Muscle of leg (tissue), 11 donors: ENCODE data around the gene RNF123. TPM values are rescaled to one million over a fixed set of nuclear protein-coding genes. Genes with fewer than 3 reads are reported as not detected.
"Not testable (repeated sequence)": the region's sequence is repeated elsewhere in the genome, so short reads cannot be mapped to it uniquely, and the experiment has no call there.

Experiments
- DNase-seq: peaks from one replicate; pipeline ENCODE4 v3.0.0; 2013
- H3K27ac ChIP-seq: one replicate; pipeline ENCODE4 v1.5.1; 2013; ENCODE audit warnings: mild to moderate bottlenecking, low read length, control low read depth
- H3K27me3 ChIP-seq: one replicate; pipeline ENCODE4 v1.6.1; 2013; ENCODE audit warnings: low read length; ENCODE audit not compliant: control insufficient read depth, insufficient read depth
- H3K36me3 ChIP-seq: one replicate; pipeline ENCODE4 v1.6.1; 2013; ENCODE audit warnings: low read length; ENCODE audit not compliant: control insufficient read depth, insufficient read depth
- H3K4me1 ChIP-seq: one replicate; pipeline ENCODE4 v1.6.1; 2013; ENCODE audit warnings: low read length; ENCODE audit not compliant: control insufficient read depth, insufficient read depth
- H3K4me3 ChIP-seq: one replicate; pipeline ENCODE4 v1.5.1; 2013; ENCODE audit warnings: low read length, control low read depth
- H3K9me3 ChIP-seq: replicated peaks from 2 replicates; pipeline ENCODE4 v1.6.1; 2013; ENCODE audit warnings: low read depth, low read length; ENCODE audit not compliant: control insufficient read depth
- WGBS: methylation state at CpG from one replicate; pipeline ENCODE4 v1.1.5; 2013; ENCODE audit warnings: missing lambda C conversion rate; ENCODE audit not compliant: insufficient coverage; 5-methylcytosine and 5-hydroxymethylcytosine counted together
- polyA plus RNA-seq, 8 donors: library from polyadenylated mRNA; unstranded; fragments of 120-200 nt; gene quantifications; one replicate each; pipeline versions ENCODE4 v1.2.1 to v1.2.3, GENCODE V29; 2013; ENCODE audit warnings: inconsistent platforms in 1 of 8, low replicate concordance in 1 of 8; ENCODE audit not compliant: insufficient read length in 8 of 8, insufficient read depth in 1 of 8
- total RNA-seq: library from RNA; stranded (reverse); fragments of 120-200 nt; gene quantifications from one replicate; pipeline ENCODE4 v1.2.4, GENCODE V29; 2013

RNF123 gene
- total and polyA plus RNA-seq, 9 donors: 20.4 to 46.5 (median 36.9) TPM

DNA sequence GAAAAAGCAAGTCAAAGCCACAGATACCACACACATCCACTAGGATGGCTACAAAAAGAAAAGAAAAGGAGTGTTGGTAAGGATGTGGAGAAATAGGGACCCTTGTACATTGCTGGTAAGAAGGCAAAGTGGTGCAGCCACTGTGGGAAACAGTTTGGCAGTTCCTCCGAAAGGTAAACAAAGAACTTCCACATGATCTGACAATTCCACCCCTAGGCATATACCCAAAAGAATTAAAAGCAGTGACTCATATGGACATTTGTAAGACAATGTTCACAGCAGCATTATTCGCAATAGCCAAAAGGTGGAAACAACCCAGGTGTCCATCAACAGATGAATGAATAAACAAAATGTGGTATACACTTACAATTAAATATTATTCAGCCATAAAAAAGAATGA lies 56.6 kb downstream of the RNF123 start:
- H3K4me3 ChIP-seq: no peak overlapping the region
- H3K27me3 ChIP-seq: no peaks in the 10 kb centered on the region
- DNase-seq: no peak
- H3K36me3 ChIP-seq: peaks cover 16% of the 10 kb centered on the region
- no peaks in the 10 kb centered on the region for H3K4me1 ChIP-seq
- no peaks in the 10 kb centered on the region for H3K9me3 ChIP-seq
- no peak overlapping the region for H3K27ac ChIP-seq
- WGBS: no CpG with 5 or more reads among the region's 2 CpGs

DNA sequence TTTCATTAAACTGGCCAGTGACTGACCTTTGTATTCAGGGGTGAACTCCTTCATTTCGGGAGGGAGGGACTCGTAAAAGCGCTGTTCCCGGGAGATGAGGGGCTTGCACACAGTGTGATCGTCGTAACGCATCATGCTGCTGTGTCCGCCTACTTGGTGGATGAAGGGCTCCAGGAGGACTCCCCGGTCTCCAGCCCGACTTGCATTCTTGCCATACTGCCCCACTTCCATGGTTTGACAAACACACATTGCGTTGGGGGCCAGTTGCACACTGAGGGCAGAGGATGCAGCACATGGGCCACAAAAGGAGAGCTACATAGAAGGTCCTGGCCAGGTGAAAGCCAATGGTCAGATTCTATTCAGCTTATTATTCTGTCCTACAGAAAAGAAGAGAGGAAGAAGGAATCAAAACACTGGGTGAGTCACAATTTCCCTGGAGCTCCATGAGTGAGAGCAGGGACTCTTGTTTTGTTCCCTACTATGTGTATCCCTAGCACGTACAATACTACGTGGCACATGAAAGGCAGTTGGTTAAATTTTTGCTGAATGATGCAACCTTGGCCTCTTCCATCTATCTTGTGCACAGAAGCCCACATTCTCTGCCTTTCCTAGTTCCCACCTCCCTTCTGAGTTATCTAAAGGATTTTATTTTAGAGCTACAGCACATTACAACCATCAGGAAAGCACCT lies 58.6 kb downstream of the RNF123 start:
- 81% methylated on average over 13 of the region's 13 CpGs for WGBS
- no peak overlapping the region for H3K4me3 ChIP-seq
- DNase-seq: no peak
- no peaks in the 10 kb centered on the region for H3K27me3 ChIP-seq
- H3K4me1 ChIP-seq: no peaks in the 10 kb centered on the region
- no peak overlapping the region for H3K27ac ChIP-seq
- H3K9me3 ChIP-seq: no peaks in the 10 kb centered on the region
- peaks cover 19% of the 10 kb centered on the region for H3K36me3 ChIP-seq

DNA sequence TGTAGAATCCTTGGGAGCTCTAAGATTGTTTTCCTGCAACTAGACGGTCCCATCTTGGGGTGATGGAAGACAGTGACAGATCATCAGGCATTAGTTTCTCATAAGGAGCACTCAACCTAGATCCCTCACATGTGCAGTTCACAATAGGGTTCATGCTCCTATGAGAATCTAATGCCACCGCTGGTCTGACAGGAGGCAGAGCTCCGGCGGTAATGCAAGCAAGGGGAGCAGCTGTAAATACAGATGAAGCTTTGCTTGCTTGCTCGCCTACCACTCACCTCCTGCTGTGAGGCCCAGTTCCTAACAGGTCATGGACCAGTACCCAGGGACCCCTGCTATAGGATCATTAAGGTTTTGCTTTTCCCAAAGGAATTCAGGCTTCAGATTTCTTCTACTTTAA lies 59.5 kb downstream of the RNF123 start:
- peaks cover 19% of the 10 kb centered on the region for H3K36me3 ChIP-seq
- H3K27ac ChIP-seq, H3K4me1 ChIP-seq, H3K27me3 ChIP-seq, H3K9me3 ChIP-seq, DNase-seq, H3K4me3 ChIP-seq: not testable (repeated sequence)
- 94% methylated on average over 3 of the region's 5 CpGs for WGBS

DNA sequence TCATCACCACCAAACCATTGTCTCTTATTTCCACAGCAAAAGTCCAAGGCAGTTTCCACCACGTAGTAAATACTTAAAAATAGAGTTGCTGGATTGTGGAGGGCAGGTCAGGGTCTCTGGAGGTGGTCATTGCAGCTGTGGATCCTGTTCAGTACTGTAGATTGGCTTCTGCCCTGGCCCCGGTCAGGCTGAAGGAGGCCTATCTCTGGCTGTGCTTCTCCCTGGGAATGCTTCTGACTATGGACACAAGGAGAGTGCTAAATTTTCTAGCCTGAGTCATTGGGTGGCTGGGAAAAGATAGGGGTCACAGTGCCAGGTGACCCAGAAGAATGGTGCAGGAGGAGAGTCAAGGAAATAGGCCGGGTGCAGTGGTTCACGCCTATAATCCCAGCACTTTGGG lies 60.7 kb downstream of the RNF123 start:
- Histone ChIP-seq H3K36me3 (peaks cover 19% of the 10 kb centered on the region), H3K27ac (no peak overlapping the region), H3K9me3 (no peaks in the 10 kb centered on the region), H3K4me3 (no peak overlapping the region), H3K27me3 (no peaks in the 10 kb centered on the region), H3K4me1 (no peaks in the 10 kb centered on the region)
- no peak for DNase-seq
- WGBS: 93% methylated on average over 3 of the region's 4 CpGs

DNA sequence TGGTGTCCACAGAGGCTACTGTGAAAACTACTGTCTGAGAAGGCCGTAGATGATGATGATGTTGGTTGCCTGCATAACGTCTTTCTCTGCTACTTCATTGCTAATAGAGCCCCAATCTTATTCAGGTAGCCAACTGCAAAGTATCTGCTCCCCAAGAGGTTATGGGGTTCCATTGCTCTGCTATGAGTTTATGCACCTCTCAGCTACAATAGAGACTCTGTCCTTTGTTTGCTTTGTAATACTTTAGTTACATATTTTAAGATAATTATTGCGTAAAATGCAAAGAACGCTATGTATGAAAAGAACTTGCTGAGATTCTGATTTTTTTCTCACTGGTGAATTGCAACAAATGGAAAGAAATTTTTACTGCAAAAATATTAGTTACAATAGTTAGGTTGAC lies 62.1 kb downstream of the RNF123 start:
- no peaks in the 10 kb centered on the region for H3K9me3 ChIP-seq
- no peak overlapping the region for H3K4me3 ChIP-seq
- H3K36me3 ChIP-seq: peaks cover 17% of the 10 kb centered on the region
- H3K4me1 ChIP-seq: no peaks in the 10 kb centered on the region
- 100% methylated on average over 2 of the region's 4 CpGs for WGBS
- no peak overlapping the region for H3K27ac ChIP-seq
- no peak for DNase-seq
- no peaks in the 10 kb centered on the region for H3K27me3 ChIP-seq

DNA sequence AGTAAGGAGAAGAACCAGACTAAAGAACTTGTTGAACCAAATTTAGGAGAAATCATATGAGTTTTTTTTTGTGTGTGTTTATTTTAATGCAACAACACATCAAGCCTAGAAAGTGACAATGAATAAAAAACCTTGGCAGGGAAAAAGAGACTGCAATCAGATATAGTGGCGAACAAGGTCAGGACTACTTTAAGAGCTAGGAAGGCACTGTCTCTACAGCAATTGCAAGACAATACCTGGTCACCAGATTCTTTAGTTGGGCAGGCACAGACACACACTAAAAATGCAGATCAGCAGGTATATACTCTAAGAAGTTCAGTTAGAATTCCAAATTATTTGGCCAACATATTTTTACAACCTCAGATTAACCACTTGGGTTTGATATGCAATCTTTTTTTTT lies 65.2 kb downstream of the RNF123 start:
- 100% methylated on average over 1 of the region's 1 CpG for whole genome bisulfite sequencing
- Histone ChIP-seq H3K4me1 (no peaks in the 10 kb centered on the region), H3K4me3 (no peak overlapping the region), H3K27me3 (no peaks in the 10 kb centered on the region), H3K36me3 (peaks cover 6% of the 10 kb centered on the region), H3K9me3 (no peaks in the 10 kb centered on the region), H3K27ac (no peak overlapping the region)
- no peak for DNase-seq

DNA sequence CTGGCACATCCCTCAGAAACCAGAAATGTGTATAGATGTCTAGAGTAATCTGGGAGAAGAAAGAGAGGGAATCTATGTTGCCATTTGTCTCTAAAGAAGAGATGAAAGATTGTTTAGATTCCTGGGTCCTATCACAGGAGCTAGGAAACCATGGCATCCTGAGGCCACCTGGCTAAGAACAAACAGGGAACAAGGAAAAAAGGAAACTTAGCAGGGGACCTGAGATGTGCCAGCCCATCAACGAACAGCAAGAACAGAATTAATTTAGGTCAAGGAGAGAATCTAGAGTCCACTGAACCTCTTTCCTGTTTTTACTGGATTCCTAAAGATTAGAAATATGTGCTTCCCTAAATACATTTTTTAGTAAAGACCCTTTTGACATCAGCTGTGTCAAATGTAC lies 66.7 kb downstream of the RNF123 start:
- peaks cover 6% of the 10 kb centered on the region for H3K36me3 ChIP-seq
- no peaks in the 10 kb centered on the region for H3K9me3 ChIP-seq
- H3K27ac ChIP-seq: no peak overlapping the region
- no peaks in the 10 kb centered on the region for H3K4me1 ChIP-seq
- H3K4me3 ChIP-seq: no peak overlapping the region
- DNase-seq: no peak
- no peaks in the 10 kb centered on the region for H3K27me3 ChIP-seq
- WGBS: no CpG with 5 or more reads among the region's 1 CpG

DNA sequence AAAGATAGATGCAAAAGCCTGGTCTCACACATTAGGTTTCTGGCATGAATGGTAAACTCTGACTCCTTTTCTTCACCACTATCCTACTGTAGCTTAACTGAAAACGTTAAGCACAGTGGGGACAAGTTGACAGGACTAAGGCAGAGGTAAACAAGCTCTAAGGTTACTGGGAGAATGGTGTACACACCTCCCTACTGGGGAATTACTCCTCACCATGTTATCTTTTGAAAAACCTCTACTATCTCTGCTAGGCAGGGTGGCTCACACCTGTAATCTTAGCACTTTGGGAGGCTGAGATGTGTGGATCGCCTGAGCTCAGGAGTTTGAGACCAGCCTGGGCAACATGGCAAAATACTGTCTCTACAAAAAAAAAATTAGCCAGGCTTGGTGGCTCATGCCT lies 67.8 kb downstream of the RNF123 start:
- Histone ChIP-seq H3K4me1 (no peaks in the 10 kb centered on the region), H3K9me3 (no peaks in the 10 kb centered on the region), H3K4me3 (no peak overlapping the region), H3K27ac (no peak overlapping the region), H3K27me3 (no peaks in the 10 kb centered on the region), H3K36me3 (peaks cover 3% of the 10 kb centered on the region)
- WGBS: no CpG with 5 or more reads among the region's 2 CpGs
- no peak for DNase-seq

DNA sequence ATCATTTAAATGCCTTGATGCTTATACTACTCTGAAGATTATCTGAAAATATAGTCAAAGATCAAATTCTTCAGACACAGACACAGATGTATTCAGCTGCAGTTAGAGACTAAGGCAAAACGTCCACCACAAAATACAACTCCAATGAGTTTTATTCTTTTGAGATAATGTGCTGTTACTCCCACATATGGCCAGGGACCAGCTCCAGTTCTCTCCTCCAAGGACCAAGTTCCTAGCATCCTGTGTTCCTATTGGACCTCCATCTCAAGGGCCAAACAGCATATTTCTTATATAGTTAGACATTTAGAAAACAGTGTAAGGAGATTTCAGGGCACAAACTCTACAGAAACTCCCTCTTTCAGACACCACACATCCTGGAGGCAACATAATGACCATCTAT lies 69.9 kb downstream of the RNF123 start:
- H3K27me3 ChIP-seq: no peaks in the 10 kb centered on the region
- peaks cover 3% of the 10 kb centered on the region for H3K36me3 ChIP-seq
- no peaks in the 10 kb centered on the region for H3K4me1 ChIP-seq
- no peak for DNase-seq
- H3K27ac ChIP-seq: no peak overlapping the region
- no peaks in the 10 kb centered on the region for H3K9me3 ChIP-seq
- WGBS: no CpG with 5 or more reads among the region's 1 CpG
- H3K4me3 ChIP-seq: no peak overlapping the region

DNA sequence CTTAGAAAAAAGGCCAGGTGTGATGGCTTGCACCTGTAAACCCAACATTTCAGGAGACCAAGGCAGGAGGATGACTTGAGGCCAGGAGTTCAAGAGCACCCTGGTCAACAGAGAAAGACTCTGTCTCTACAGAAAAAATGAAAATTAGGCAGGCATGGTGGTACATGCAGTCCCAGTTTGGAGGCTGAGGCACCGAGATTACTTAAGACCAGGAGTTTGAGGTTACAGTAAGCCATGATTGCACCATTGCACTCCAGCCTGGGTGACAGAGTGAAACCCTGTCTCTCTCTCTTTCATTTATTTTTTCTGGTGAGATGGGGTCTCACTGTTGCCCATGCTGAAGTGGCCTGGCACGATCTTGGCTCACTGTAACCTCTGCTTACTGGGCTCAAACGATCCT lies 72.3 kb downstream of the RNF123 start:
- Histone ChIP-seq H3K4me1 (no peaks in the 10 kb centered on the region), H3K4me3 (no peak overlapping the region), H3K36me3 (peaks cover 3% of the 10 kb centered on the region), H3K27me3 (no peaks in the 10 kb centered on the region), H3K27ac (no peak overlapping the region), H3K9me3 (no peaks in the 10 kb centered on the region)
- DNase-seq: no peak
- WGBS: 100% methylated on average over 1 of the region's 3 CpGs

DNA sequence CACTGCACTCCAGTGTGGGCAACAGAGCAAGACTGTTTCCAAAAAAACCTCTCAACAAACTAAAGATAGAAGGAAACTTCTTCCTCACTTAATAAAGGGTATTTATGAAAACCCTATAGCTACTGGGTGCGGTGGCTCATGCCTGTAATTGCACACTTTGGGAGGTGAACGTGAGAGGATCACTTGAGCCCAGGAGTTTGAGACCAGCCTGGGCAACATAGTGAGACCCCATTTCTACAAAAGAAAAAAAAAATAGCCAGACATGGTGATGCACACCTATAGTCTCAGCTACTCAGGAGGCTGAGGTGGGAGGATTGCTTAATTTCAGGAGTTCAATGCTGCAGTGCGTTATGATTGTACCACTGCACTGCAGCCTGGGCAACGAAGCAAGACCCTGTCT lies 74.6 kb downstream of the RNF123 start:
- no peak for DNase-seq
- Histone ChIP-seq H3K27me3 (no peaks in the 10 kb centered on the region), H3K4me3 (no peak overlapping the region), H3K4me1 (no peaks in the 10 kb centered on the region), H3K36me3 (peaks cover 3% of the 10 kb centered on the region), H3K9me3 (no peaks in the 10 kb centered on the region), H3K27ac (no peak overlapping the region)
- no CpG with 5 or more reads among the region's 4 CpGs for WGBS
